Activated T-cell treated with anti-CD3 and anti-CD28 coated beads, Interleukin-2, amount 50 U/mL, for 72 hours (primary cell): ENCODE results near the gene SOD1. TPM values are rescaled to one million over a fixed set of nuclear protein-coding genes. Genes with fewer than 3 reads are reported as not detected.

Experiments
- total RNA-seq, 2 donors: library from RNA; stranded (reverse); gene quantifications; one replicate each; pipeline ENCODE4 v1.2.3, GENCODE V29; 2022

Gene SOD1
- total RNA-seq, 2 donors from 2014 or later: 106 to 114 TPM

Other genes starting within 250 kb of the SOD1 start
- 10 to 100 TPM; 44.7 to 46.0 TPM for gene SCAF4, start 72.4 kb downstream of the SOD1 start, total RNA-seq
- gene HUNK, start 213.3 kb downstream of the SOD1 start, total RNA-seq: under 1 TPM in 1 of 2 donors, not detected in 1; 0.35 TPM